GM19240 (cell line): ENCODE measurements around the gene RIGI.
"Not testable (repeated sequence)": the region's sequence is repeated elsewhere in the genome, so short reads cannot be mapped to it uniquely, and the experiment has no call there.

Experiments used
- DNase-seq: peaks from one replicate; pipeline ENCODE4 v3.0.0; 2011; ENCODE audit warnings: low spot score; ENCODE audit not compliant: insufficient read length

Gene RIGI

GRCh38 chr9:32533336-32533735, 7.3 kb upstream of the RIGI start:
- DNase-seq, result no peak

DNA sequence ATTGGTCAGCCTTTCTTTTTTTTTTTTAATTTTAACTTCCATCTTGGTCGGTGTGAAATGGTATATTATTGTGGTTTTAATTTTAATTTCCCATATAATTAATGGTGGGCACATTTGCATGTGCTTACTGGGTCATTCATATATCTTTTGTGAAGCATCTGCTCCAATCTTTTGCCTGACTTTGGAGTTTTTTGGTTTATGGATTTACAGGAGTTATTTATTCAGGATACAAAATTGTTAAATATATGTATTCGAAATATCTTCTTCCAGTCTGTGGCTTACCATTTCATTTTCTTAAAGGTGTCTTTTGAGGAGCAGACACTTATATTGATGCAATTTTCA, 682 bp upstream of the RIGI start:
- no peak for DNase-seq

DNA sequence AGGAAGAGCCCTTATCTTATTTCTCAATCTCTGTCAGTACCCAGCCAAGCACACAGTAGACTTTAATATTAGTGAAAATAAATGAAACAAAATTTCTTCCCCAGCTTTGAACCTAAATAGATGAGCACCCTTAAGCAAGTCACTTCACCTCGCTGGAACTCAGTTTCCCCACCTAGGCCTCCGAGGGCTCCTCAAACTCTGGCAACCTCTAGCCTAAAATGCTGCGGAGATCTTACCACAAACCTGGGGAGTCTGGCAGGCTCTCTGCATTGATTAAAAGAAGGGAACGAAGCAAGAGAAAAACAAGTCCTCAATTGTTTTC, 326 bp downstream of the RIGI start:
- no peak for DNase-seq

GRCh38 chr9:32524892-32525708, 896 bp downstream of the RIGI start:
- no peak for DNase-seq

DNA sequence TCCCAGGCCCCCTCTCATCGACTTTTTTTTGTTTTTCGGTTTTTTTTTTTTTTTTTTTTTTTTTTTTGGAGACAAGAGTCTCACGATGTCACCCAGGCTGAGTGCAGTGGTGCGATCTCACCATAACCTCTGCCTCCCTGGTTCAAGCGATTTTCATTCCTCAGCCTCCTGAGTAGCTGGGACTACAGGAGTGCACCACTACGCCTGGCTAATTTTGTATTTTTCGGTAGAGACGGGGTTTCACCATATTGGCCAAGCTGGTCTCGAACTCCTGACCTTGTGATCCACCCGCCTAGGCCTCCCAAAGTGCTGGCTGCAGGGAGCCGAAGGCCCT, 1.5 kb downstream of the RIGI start:
- not testable (repeated sequence) for DNase-seq

- DNase-seq, result no peak
Measured at GRCh38 chr9:32523910-32524309, 2.1 kb downstream of the RIGI start.

DNA sequence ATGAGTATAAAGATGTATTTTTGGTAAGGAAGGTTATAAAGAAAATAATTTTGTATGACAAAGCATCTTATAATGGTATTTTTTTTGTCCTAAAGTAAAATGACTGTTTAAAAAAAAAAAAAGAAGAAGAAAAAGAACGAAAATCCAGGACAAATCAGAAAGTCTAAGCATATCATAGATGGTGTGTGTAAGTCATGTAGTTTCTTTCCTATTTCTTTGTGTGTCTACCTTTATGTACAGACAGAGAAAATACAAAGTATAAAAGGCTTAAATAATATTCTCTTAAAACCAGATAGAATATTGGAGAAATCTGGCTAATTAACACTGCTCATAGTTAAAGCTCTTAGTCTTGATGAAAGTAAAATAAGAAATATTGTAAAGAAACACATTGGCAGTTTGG, 7.7 kb downstream of the RIGI start:
- no peak for DNase-seq

DNA sequence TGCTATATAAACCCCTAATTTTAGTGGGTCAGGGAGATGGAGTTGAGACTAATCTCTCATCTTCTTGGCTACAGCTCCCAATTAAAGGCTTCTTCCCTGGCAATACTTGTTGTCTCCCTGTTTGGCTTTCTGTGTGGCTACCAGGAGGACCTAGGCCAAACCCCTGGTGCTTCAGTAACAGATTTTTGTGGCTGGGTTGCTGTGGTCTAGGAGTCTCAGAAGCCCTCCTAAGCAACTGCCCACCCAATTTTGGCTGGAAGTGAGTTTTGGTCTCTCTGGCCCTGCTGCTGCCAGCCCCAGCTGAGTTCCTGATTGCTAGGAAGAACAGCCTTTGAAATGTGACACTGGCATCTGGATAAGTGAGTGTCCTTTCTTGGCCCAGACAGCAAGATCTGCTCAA, 9.8 kb downstream of the RIGI start:
- no peak for DNase-seq

GRCh38 chr9:32508728-32509127, 17.3 kb downstream of the RIGI start:
- no peak for DNase-seq

DNA sequence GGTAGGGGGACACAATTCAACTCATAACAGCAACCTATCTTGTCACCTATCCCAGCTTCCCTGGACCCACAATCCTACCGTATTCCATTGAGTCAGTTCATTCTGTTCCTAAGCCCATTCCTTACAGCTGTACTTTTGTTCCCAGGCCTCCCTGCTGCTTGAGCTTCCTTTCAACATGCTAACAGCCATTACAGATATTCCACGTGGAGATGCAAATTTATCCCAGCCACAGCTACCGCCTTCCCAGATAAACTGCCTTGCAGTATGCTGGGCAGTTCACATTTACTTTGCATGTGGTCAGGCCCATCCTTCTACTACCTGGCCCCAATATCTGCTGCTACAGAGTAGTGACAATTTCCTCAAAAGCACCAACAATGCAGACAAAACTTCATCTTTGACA, 23.0 kb downstream of the RIGI start:
- no peak for DNase-seq

- DNase-seq, result no peak
Measured at GRCh38 chr9:32502464-32502863, 23.5 kb downstream of the RIGI start.

DNA sequence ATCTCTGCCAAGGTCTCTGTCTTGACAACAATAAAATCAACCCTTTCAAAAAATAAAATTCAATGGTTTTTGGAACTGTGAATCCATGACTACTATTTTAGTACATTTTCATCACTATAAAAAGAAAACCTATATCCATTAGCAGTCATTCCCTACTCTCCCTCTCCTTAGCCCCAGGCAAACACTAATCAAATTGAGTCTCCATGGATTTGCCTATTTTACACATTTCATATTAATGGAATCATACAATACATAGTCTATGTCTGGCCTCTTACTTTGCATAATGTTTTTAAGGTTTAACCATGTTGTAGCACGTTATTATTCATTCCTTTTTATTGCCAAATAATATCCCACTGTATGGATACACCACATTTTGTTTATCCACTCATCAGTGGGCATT, 24.1 kb downstream of the RIGI start:
- DNase-seq, result no peak

DNA sequence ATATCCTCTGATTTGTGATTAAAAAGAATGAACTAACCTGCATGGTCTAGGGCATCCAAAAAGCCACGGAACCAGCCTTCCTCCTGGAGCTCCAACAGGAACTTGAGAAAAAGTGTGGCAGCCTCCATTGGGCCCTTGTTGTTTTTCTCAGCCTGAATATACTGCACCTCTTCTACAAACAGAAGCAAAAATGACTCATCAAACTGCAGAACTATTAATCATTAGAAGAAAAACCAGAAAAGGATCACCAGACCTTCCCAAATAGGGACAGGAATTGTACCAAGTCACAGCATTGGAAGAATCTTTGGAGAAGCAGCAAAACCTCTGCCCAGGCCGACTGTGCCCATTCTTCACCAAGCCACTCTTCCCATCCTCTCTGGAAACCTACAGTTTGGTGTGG, 25.2 kb downstream of the RIGI start:
- no peak for DNase-seq

DNA sequence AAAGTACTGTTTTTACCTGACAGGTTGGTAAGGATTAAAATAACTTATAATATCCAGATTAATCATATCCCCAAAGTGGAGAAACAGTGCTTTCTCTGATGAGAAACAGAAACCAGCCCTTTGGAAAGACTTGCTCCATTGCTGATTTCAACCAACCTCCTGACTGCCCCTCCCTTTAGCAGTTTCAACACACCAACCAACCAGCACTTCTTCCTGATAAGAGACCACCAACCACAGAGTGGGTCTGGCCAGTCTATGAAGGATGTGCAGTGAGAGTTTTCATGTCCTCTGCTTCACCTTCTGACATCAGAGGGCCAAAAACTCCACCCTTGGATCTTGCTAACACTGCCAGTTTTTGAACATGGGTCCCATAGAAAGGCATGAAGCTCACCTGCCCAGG, 28.1 kb downstream of the RIGI start:
- DNase-seq, result no peak

- DNase-seq, result no peak
Measured at GRCh38 chr9:32490601-32491000, 35.4 kb downstream of the RIGI start.

- DNase-seq, result no peak
Measured at GRCh38 chr9:32487981-32488380, 38.0 kb downstream of the RIGI start.

GRCh38 chr9:32486839-32487562, 39.0 kb downstream of the RIGI start:
- DNase-seq, result no peak

- DNase-seq, result no peak
Measured at GRCh38 chr9:32483343-32483742, 42.7 kb downstream of the RIGI start.
